Activated T-helper 2 cell treated with anti-CD3 and anti-CD28 coated beads, Interferon-gamma antibody, Interleukin-2, Interleukin-4, amounts not matched to agents 10 μg/mL and 5 μg/mL and 100 μg/mL, durations not matched to agents 14 hours and 24 hours and 36 hours (primary cell): ENCODE data around the gene RTF1. TPM values are rescaled to one million over a fixed set of nuclear protein-coding genes. Genes with fewer than 3 reads are reported as not detected.

Source experiments
- DNase-seq: peaks from one replicate; pipeline ENCODE4 v3.0.0; 2021; ENCODE audit warnings: low spot score
- H3K27ac Mint-ChIP-seq: one replicate; pipeline ENCODE4 v1.8.0; 2021; ENCODE audit warnings: mixed read lengths
- H3K27me3 Mint-ChIP-seq: one replicate; pipeline ENCODE4 v1.8.0; 2021; ENCODE audit warnings: low read depth, mixed read lengths
- H3K36me3 Mint-ChIP-seq: one replicate; pipeline ENCODE4 v1.8.0; 2021; ENCODE audit warnings: low read depth, mixed read lengths
- H3K4me1 Mint-ChIP-seq: one replicate; pipeline ENCODE4 v1.8.0; 2021; ENCODE audit warnings: low read depth, mixed read lengths
- H3K4me3 Mint-ChIP-seq: one replicate; pipeline ENCODE4 v1.8.0; 2021; ENCODE audit warnings: low read depth, mild to moderate bottlenecking, moderate library complexity, mixed read lengths
- H3K9me3 Mint-ChIP-seq: one replicate; pipeline ENCODE4 v1.8.0; 2021; ENCODE audit warnings: mixed read lengths
- intact Hi-C: fragments of 100-400 bp; cut with micrococcal nuclease; formaldehyde crosslinking; loops from one replicate; pipeline ENCODE4 v1.15.1; 2023
- total RNA-seq: library from RNA; stranded (reverse); gene quantifications from 2 replicates; pipeline ENCODE4 v1.2.3, GENCODE V29; 2022

The RTF1 gene
- total RNA-seq, 1 donor from 2014 or later = 40.1 TPM

- intact Hi-C loops = no loop called here
Measured at GRCh38 chr15:41482110-41482877, 65.4 kb downstream of the RTF1 start.

GRCh38 chr15:41483115-41483514 is 66.2 kb downstream of the RTF1 start:
- no peaks in the 10 kb centered on the region for H3K27me3 Mint-ChIP-seq

More at GRCh38 chr15:41482110-41482877, 65.4 kb downstream of the RTF1 start:
- H3K4me1 Mint-ChIP-seq = peaks cover 19% of the 10 kb centered on the region
- H3K36me3 Mint-ChIP-seq = peaks cover 54% of the 10 kb centered on the region
- H3K27me3 Mint-ChIP-seq = no peaks in the 10 kb centered on the region
- H3K27ac Mint-ChIP-seq = no peak overlapping the region
- H3K9me3 Mint-ChIP-seq = no peaks in the 10 kb centered on the region
- no peak overlapping the region for H3K4me3 Mint-ChIP-seq
- DNase-seq = no peak

GRCh38 chr15:41483519-41483918 is 66.6 kb downstream of the RTF1 start:
- no peaks in the 10 kb centered on the region for H3K27me3 Mint-ChIP-seq
- H3K36me3 Mint-ChIP-seq = peaks cover 50% of the 10 kb centered on the region
- no peaks in the 10 kb centered on the region for H3K9me3 Mint-ChIP-seq
- H3K4me1 Mint-ChIP-seq = peaks cover 25% of the 10 kb centered on the region
- intact Hi-C loops = no loop called here
- no peak overlapping the region for H3K4me3 Mint-ChIP-seq
- peak overlapping the region; percentile 43 for H3K27ac Mint-ChIP-seq
- no peak for DNase-seq

More at GRCh38 chr15:41483115-41483514, 66.2 kb downstream of the RTF1 start:
- peak overlapping the region; percentile 43 for H3K27ac Mint-ChIP-seq
- no peak overlapping the region for H3K4me3 Mint-ChIP-seq
- peaks cover 53% of the 10 kb centered on the region for H3K36me3 Mint-ChIP-seq
- intact Hi-C loops = no loop called here
- DNase-seq = peak; percentile 34
- H3K4me1 Mint-ChIP-seq = peaks cover 21% of the 10 kb centered on the region
- no peaks in the 10 kb centered on the region for H3K9me3 Mint-ChIP-seq

GRCh38 chr15:41484937-41485625 is 68.2 kb downstream of the RTF1 start:
- H3K36me3 Mint-ChIP-seq = peaks cover 36% of the 10 kb centered on the region
- no peak for DNase-seq
- no peak overlapping the region for H3K27ac Mint-ChIP-seq
- H3K9me3 Mint-ChIP-seq = peaks cover under 1% of the 10 kb centered on the region
- H3K4me1 Mint-ChIP-seq = peaks cover 33% of the 10 kb centered on the region
- intact Hi-C loops = no loop called here
- H3K4me3 Mint-ChIP-seq = no peak overlapping the region
- H3K27me3 Mint-ChIP-seq = no peaks in the 10 kb centered on the region

GRCh38 chr15:41486286-41486685 is 69.4 kb downstream of the RTF1 start:
- DNase-seq = no peak
- H3K9me3 Mint-ChIP-seq = peaks cover 4% of the 10 kb centered on the region

GRCh38 chr15:41487381-41487780 is 70.5 kb downstream of the RTF1 start:
- intact Hi-C loops = no loop called here
- DNase-seq = no peak
- H3K27ac Mint-ChIP-seq = peak overlapping the region; percentile 55
- peaks cover 4% of the 10 kb centered on the region for H3K9me3 Mint-ChIP-seq
- peaks cover 47% of the 10 kb centered on the region for H3K4me1 Mint-ChIP-seq
- H3K36me3 Mint-ChIP-seq = peaks cover 16% of the 10 kb centered on the region
- no peaks in the 10 kb centered on the region for H3K27me3 Mint-ChIP-seq
- no peak overlapping the region for H3K4me3 Mint-ChIP-seq

More at GRCh38 chr15:41486286-41486685, 69.4 kb downstream of the RTF1 start:
- intact Hi-C loops = no loop called here
- no peak overlapping the region for H3K4me3 Mint-ChIP-seq
- H3K27ac Mint-ChIP-seq = no peak overlapping the region
- H3K4me1 Mint-ChIP-seq = peaks cover 38% of the 10 kb centered on the region
- H3K36me3 Mint-ChIP-seq = peaks cover 27% of the 10 kb centered on the region
- H3K27me3 Mint-ChIP-seq = no peaks in the 10 kb centered on the region

GRCh38 chr15:41487802-41488201 is 70.9 kb downstream of the RTF1 start:
- no peaks in the 10 kb centered on the region for H3K27me3 Mint-ChIP-seq
- H3K4me3 Mint-ChIP-seq = no peak overlapping the region
- H3K36me3 Mint-ChIP-seq = peaks cover 12% of the 10 kb centered on the region
- H3K4me1 Mint-ChIP-seq = peaks cover 49% of the 10 kb centered on the region
- H3K9me3 Mint-ChIP-seq = peaks cover 4% of the 10 kb centered on the region
- no peak for DNase-seq
- intact Hi-C loops = no loop called here
- H3K27ac Mint-ChIP-seq = peak overlapping the region; percentile 55

GRCh38 chr15:41489641-41490040 is 72.7 kb downstream of the RTF1 start:
- intact Hi-C loops = loop anchor here (1.0 to 5.0 kb wide), 4 partner anchors 60 to 783 kb away; partner anchors contain the start of genes GANC, TMEM87A and VPS39
- Mint-ChIP-seq H3K4me3 (no peak overlapping the region), H3K27me3 (no peaks in the 10 kb centered on the region), H3K27ac (no peak overlapping the region), H3K9me3 (peaks cover 4% of the 10 kb centered on the region), H3K4me1 (peaks cover 40% of the 10 kb centered on the region), H3K36me3 (peaks cover 7% of the 10 kb centered on the region)
- DNase-seq = no peak

- peak; percentile 39 for DNase-seq
- Mint-ChIP-seq H3K36me3 (peaks cover 7% of the 10 kb centered on the region), H3K4me1 (peaks cover 40% of the 10 kb centered on the region), H3K4me3 (no peak overlapping the region), H3K27me3 (peaks cover 4% of the 10 kb centered on the region), H3K9me3 (peaks cover 4% of the 10 kb centered on the region), H3K27ac (peak overlapping the region; percentile 48)
- intact Hi-C loops = loop anchor here (1.0 to 5.0 kb wide), 4 partner anchors 61 to 782 kb away; partner anchors contain the start of genes GANC, TMEM87A and VPS39
Measured at GRCh38 chr15:41490355-41490754, 73.5 kb downstream of the RTF1 start.

GRCh38 chr15:41491889-41492288 is 75.0 kb downstream of the RTF1 start:
- no peak overlapping the region for H3K27ac Mint-ChIP-seq
- peaks cover 12% of the 10 kb centered on the region for H3K27me3 Mint-ChIP-seq
- H3K4me1 Mint-ChIP-seq = peaks cover 40% of the 10 kb centered on the region
- peaks cover 4% of the 10 kb centered on the region for H3K9me3 Mint-ChIP-seq
- H3K4me3 Mint-ChIP-seq = no peak overlapping the region
- H3K36me3 Mint-ChIP-seq = peaks cover 7% of the 10 kb centered on the region
- DNase-seq = no peak
- intact Hi-C loops = loop anchor here (2.0 to 5.0 kb wide), 4 partner anchors 445 to 780 kb away; partner anchors contain the start of genes EHD4, GANC, TMEM87A and VPS39

- Mint-ChIP-seq H3K27me3 (peaks cover 18% of the 10 kb centered on the region), H3K4me1 (peaks cover 38% of the 10 kb centered on the region), H3K36me3 (peaks cover 6% of the 10 kb centered on the region), H3K4me3 (peak overlapping the region; percentile 80), H3K9me3 (peaks cover 4% of the 10 kb centered on the region), H3K27ac (peak overlapping the region; percentile 63)
- intact Hi-C loops = loop anchor here (1.0 to 5.0 kb wide), 5 partner anchors 66 to 780 kb away; partner anchors contain the start of genes EHD4, GANC, TMEM87A and VPS39
- no peak for DNase-seq
Measured at GRCh38 chr15:41492597-41493204, 75.8 kb downstream of the RTF1 start.

GRCh38 chr15:41493205-41493901 is 76.5 kb downstream of the RTF1 start, which contains the start of gene ITPKA:
ITPKA (plus strand) TSS chr15:41493874; CDS start chr15:41493928, 54 bp downstream.
- DNase-seq = peak; percentile 74
- H3K4me3 Mint-ChIP-seq = peak within 1 kb of the TSS; percentile 80
- intact Hi-C loops = loop anchor here (1.0 to 5.0 kb wide), 5 partner anchors 65 to 779 kb away; partner anchors contain the start of genes EHD4, GANC, TMEM87A and VPS39
- peaks cover 21% of the 10 kb centered on the region for H3K27me3 Mint-ChIP-seq
- peaks cover 4% of the 10 kb centered on the region for H3K9me3 Mint-ChIP-seq
- peak within 1 kb of the TSS; percentile 63 for H3K27ac Mint-ChIP-seq
- H3K36me3 Mint-ChIP-seq = peaks cover 3% of the 10 kb centered on the region
- H3K4me1 Mint-ChIP-seq = peaks cover 32% of the 10 kb centered on the region
